ENCODE results near the gene OVOL1.

The OVOL1 gene

DNA sequence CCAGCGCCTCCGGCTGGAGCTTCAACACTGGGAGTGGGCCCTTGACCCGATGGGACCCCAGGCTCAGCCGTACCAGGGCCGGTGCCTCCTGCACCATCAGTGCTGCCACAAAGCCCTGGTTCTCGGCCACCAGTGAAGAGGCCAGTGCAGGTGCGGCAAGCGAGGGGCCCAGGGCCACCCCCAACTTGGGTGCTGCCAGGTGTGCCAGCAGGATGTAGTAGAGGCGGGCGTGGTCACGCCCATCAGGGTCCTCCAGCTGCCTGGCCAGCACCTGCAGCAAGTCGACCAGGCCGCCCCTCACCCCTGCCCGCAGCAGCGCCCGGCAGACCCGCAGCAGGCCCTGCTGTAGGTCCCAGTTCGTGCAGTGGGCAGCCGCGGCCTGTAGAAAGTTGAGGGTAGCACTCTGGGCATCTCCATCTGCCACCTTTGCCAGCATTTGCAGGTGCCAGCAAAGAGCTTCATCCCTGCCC is 8.4 kb upstream of the OVOL1 start:
- FAIRE-seq: no peak

DNA sequence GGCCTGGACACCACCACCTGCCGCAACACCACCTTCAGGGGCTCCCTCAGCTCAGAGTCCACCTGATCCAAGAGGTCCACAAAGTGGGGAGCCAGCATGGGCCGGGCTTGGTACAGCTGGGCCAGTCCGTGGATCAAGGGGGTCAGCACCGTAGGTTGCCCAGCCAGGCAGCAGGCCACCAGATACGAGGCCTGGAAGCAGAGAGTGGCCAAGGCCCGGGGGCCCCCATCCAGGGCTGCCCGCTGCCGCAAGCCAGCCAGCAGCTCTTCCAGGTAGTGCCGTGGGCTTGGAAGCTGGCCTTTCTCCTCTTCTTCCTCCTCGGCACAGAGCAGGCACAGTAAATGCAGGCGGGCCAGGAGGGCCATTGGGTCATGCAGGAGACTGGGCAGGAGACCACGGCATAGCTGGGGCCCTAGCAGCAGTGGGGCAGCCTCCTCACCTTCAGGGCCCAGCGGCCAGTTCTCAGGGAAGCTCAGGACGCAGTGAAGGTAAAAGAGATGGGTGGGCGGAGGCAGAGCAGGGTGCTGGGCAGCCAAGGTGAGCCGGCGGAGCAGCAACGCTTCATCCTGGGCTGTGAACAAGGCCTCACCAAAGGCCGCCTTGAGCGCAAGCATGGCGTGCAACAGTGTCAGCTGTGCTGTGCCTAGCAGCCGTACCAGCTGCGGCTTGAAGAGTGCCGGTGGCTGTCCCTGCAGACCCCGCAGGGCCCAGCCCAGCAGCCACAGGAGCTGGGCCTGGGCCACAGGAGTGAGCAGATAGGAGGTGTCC is 7.8 kb upstream of the OVOL1 start:
- FAIRE-seq: no peak

DNA sequence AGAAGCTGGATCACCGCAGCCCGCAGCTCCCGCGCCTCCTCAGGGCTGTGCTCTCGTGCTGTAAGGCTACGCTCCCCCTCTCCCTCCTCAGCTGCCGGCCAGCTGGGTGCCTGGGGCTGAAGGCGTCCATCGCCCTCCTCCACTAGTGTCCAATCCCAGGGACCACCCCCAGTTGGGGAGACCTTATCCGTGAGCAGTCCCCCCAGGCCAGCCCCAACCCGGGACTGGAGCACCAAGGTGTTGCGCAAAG is 7.3 kb upstream of the OVOL1 start:
- no peak for FAIRE-seq

DNA sequence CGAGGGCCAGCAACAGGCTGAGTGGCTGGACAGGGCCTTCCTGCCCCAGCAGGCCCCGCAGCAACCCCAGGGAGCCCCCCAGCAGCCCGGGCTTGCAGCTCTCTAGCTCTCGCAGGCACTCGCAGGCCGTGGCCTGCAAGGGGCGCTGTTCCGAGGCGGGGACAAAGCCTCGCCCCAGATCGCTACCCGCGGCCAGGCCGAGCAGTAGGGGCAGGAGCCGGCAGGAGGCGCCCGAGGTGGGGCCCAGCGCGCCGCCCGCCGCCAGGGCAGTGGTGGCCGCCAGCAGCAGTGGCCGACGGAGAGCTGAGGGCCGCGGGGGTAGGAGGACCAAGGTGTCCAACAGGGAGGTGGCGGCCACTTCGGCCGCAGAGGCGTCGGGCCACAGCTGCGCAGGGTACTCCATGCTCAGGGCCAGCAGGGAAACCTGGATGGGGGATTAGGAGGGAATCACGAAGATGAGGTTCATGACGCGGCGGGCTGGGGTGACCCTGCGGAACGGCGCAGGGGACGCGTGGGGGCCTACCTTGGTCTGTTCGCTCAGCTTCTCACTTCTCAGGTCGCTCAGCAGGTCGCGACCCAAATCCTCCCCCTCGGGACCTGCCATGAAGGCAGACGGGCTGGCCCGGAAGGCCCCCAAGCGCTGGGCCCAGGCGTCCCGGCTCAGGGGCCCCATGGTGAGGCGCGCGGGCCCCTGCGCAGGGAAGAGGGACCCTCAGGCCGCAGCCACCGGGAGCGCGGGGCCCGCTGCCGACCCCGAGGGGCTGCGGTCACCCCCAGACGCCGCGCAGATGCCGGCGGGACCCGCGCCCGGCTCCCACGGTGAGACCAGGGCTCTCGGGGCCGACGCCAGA is 6.7 kb upstream of the OVOL1 start:
- no peak for FAIRE-seq

DNA sequence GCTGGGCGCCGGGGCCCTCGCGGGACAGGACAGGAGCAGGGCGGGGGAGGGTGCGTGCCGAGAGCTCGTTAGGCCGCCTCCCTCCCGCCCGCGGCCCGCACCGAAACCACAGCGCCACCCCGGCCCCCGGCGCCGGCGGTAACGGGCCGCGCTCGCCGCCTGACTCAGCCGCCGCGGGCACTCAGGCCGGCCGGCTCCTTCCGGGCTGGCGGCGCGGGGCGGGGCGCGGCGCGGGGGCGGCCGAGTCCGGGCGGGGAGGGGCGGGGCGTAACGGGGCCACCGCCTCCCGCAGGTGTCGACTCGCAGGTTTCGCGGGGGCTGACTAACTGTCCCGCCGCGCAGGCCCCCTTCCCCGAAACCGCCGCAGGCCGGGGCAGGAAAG is 6.1 kb upstream of the OVOL1 start, which contains the start of gene AP5B1:
Gene AP5B1 (minus strand): TSS at position 207 of the 382 bp plus-strand sequence. CDS start 385 bp downstream, outside the sequence.
- FAIRE-seq: no peak

DNA sequence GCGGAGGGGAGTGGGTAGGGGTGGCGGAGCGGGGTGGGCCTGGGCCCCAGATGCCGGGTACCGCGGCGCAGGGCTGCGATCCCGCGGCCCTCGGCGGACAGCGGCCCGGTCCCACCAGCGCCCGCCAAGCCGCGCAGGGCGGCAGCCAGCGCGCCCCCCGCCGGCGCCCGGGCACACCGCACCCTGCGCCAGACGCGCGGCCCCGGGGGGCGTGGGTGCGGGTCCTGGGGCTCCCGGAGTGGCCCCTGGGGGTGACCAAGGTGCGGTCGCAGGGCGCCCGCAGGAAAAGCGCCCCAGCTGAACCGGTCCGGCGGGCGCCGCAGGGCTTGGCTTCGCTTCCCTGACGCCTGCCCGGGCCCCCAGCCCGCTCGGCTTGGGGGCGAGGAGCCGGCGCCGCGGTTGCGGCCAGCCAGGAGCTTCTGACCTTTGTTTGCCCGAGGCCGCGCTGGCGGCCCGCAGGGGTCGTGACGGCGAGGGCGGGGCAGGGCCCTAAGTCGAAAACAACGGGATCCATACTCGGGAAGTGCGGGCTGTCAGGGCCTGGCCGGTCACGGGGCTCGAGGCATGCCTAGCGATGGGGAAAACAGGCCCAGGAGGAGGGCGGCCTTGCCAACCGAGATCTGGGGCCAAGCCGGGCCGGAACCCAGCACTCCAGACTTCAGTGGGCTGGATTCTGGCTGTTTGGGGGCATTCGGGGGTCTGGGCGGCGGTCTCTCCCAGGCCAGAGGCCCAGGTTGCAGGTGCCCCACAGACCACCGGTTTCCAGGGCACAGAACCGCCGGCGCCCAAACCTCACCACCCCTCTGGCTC is 5.5 kb upstream of the OVOL1 start:
- no peak for FAIRE-seq

DNA sequence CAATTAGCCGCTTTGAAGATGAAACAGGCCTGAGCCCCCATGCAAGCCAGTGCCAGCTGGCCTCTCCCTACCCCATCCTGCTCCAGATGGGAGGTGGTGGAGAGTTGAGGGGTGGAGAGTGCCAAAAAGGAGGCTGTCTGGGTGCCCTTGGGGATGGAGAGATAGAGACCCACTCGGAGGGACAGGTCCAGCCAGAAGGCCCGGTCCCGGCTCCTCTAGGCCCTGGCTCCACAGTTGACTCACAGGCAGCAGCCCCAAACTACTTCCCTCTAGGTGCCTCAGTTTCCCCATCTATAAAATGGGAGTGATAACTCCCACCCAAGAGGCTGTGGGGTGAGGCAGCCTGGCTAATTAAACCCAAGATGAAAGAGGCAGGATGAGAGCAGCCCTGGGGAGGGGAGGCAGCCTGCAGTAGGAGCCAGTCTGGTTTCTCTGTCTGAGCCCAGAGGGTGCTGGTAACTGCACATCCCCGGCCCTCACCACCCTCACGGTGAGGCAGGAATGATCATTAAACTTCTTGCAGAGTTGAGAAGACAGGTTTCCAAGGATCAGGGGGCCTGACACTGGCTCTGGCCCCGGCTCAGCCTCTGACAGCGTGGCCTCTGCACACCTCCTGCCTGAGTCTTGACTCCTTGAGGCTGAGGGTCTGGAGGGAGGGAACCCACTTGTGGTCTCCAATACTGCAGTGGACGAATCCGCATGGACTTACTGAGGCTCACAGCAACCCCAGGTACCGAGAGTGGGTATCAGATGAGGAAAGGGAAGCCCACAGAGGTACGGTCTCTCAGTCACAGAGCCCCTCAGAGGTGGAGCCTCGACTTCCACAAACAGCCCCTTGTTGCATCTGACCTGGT is 4.7 kb upstream of the OVOL1 start:
- FAIRE-seq: no peak

DNA sequence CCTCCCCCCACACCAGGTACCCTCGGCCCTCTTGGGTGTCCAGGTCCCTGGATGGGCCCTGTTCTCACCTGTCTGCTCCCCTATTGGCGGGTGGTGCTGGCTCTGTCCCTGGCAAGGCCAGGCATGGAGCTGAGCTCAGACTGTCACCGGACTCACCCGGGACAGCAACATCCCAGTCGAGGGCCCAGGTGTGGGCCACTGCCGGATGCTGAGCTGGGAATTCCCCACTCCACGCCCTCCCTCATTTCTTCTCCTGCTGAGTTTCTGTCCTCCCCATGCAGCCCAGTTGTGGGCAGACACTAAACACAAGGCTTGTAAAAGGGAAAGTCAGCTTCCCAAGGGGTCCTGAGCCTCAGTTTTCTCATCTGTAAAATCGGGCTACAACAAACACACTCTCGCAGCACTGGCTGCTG is 4.0 kb upstream of the OVOL1 start:
- no peak for FAIRE-seq

DNA sequence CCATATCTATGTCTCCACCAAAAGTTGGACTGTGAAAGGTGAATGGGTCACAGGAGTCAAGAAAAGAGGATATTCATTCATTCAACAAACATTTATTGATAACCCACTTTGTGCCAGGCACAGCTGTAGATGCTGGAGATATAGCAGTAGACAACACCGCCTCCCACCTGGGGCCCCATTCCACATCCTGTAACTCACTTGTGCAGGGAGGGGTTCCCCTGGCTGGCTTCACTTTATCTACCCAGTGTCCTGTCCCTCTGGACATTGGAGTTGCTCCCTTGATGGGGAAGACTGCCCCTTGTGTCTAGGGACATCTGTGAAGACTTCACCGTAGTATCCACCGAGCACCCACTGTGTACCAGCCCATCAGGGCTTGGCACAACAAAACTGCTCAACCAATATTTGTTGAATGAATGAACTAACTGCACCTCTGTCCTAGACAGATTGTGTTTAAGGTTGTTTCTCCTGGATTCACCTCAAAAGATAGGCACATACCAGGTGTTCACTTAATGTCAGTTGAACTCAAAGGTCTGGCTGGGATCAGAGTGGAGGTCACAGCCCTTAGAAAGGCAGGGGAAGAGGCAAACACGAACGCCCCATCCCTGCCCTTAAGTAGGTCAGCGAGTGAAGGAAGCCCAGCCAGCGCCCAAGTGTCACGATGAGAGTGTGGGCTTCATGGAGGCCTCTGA is 1.4 kb upstream of the OVOL1 start:
- no peak for FAIRE-seq

DNA sequence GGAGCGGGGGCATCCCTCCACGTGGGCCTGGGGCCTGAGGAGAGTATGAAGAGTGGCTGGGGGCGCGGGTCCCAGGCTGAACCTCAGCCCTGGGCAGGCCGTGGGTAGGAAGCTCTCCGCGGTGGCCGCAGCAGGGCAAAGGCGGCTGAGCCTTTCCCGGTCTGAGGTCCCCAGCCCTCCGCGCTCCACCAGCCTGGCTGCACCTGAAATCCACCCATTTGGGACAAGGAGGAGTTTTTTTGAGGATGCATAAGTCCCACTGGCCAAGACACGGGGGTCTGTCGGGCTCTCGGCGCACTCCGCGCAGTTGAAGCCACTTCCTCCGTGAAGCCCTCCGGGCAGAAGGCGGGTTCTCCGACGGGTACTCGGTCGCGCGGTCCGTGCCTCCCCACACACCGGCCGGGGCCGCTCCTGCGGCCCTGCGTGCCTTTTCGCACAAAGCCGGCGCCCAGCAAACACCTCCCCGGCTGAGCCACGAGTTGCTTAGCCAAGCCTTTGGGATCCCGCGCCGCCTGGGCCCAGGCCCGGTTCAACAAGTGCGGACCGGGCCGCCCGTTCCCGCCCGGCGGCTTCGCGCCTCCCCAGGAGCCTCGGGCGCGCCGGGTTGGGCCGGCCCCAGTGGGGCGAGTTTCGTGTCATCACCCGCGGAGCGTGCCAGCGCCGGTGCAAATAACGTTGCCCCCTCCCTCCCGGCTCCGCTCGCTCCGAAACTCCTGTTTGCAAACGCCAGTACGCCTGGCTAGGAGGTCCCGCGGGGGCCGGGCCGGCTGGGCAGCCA is 666 bp upstream of the OVOL1 start:
- FAIRE-seq: no peak

DNA sequence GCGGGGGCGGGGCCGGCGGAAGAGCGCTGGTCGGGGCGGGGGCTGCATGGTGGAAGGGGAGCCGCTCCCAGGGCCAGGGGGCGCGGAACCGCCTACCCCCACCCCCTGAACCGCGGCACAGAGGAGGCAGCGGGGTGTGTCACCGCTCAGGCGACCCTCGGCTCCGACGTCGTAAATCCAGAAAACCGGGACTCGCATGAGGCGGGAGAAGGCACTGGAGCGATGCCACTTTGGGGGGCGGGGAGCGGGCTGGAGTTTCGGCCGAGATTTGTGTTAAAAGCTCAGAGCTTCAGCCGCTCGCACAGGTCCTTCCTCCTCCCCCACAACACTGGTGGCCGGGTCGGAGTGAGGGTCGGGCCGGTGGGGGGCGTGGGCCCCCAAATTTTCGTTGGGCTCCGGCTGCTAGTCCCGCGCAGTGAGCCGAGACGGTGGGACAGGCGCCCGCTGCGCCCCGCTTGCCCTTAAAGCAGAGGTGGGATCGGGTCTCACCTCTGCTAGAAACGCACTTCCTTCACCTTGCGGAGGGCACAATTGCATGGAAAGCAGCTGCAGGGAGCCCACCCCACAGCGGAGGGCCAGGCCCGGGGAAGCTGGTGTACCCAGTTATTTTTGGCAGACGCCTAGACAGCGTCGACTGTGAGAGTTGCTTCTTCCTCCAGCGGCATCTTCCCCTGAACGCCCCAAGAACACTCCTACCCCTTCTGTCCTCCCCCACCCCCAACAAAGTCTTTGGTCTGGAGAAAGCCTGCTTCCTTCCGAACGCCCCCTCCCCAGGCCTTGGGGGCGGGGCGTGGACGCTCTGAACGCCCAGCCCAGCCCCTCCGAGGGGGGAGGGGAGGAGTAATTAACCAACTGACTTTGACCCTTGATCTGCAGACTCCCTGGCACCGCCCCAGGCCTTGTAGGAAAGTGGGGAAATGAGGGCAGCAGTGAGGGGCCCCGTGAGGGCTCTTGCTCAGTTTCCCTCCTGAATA is 1.1 kb downstream of the OVOL1 start:
- FAIRE-seq: no peak

DNA sequence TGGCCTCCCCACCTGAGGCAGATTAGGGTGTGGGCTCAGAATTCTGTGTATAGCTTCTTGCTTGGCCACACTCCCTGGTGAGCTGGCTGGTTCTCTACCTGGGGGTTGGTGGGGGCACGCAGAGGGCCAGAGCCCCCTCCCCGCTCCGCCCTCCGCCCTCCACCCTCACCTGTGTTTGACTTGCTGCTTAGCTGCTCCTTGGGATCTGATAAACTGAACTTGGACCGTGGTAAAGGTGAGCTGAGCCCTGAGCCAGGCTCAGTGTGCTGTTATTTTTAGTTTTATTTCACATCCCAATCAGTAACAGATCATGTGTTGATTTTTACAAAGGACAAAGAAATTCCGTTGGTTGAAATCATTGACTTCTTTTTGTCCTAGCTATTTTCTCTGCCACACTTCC is 2.0 kb downstream of the OVOL1 start:
- no peak for FAIRE-seq

DNA sequence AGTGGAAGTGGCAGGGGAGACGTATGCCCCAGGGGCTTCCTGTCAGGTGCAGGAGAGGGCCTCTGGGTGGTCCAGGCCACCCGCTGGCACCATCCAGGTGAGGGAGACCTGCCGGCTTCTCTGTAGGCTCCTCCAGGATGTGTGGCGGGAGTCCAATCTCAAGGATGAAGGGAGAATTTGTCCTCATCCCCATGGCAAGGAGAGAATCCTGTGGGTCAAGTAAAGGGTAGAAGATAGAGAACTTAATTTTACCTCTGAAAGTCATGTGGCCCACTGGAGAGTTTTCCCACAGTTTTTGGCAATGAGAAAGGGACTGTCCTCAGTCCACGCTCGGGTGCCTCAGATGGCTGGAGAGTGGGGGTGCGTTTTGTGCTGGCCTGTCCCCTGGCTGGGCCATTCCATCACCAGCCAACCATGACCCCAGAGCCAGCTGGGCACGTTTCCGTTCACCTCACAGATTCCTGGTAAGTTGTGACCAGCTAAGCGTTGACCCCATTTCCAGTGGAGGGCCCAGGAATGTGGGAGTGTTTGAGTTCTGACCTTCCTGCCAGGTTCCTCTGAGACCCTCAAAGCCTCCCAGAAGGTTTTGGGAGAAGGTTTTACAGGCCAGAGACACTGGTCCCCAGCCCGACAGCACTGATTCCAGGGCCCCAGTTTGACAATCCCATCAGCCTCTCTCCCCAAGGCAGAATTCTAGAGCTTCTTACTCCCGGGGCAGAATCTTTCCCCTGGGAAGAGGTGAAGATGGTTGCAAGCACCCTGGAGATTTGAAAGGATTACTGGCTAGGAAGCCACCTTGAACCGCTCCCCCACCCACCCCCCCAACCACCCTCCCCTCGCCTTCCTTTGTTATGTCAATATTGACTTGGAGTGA is 2.6 kb downstream of the OVOL1 start:
- FAIRE-seq: no peak

DNA sequence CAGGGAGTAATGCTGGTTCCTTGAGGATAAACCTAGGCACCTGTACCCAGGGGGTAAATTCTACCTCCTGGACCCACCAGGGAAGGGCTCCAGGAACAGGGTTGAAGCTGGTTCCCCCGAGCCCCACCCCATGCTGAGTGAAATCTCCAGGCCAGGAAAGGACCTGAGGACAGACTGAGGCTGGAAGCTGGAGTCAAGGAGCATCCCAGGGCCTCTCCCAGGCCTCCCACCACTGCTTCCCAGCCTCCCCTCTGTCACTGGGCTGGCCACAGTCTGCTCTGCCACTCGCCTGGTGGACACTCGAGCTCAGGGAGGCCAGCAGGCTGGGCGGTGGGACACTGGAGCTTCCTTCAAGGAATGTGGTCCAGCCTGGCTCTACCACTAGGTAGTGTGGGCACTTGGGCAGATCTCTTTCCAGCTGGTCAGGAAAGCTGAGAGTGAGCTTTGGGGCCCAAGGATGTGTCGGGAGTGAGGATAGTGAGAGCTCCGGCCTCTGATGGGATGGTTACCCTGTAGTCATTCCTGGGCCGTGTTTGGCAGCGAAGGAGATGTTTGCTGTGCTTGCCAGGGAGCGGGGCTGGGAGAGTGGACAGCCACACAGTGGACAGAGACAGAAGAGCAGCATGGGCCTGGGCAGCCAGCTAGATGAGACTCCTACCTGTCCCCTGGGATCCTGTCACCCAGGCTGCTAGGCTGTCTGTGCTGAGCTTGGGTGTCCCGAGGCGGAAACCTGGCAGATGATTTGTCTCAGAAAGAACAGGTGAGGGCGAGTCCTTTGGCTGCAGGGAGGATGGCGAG is 3.4 kb downstream of the OVOL1 start:
- no peak for FAIRE-seq

DNA sequence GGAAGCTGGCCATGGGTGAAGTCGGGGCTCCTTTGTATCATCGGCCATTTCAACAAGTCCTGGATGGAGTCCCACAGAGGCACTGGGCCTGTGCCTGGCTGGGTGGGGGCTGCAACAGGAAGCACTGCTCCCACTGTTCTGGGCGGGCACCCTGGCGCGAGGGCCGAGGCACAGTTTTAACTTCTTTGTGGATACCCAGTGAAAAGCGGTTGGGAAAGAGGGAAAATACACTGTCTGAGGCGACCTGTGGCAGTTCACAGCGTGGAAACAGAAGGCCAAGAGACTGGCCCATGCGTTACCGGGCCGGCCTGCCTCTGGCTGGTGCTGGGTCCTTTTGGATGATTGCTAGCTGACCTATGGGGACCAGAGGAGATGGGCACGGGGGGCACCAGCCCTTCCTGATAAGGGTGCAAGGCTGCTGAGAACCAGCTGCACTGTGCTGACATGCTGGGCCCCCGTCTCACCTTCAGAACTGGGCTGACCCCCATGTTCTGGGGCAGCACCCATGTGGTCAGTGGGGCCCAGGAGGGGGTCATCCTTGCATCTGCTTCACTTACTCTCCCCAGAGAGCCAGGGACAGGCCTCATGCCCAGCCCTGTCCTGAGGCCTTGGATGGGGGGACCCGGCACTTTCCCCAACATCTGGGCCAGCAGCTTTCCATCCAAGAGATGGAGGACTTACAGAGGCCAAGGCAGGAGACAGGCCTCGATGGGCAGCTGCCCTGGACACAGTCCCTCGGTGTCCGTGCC is 4.2 kb downstream of the OVOL1 start:
- no peak for FAIRE-seq

DNA sequence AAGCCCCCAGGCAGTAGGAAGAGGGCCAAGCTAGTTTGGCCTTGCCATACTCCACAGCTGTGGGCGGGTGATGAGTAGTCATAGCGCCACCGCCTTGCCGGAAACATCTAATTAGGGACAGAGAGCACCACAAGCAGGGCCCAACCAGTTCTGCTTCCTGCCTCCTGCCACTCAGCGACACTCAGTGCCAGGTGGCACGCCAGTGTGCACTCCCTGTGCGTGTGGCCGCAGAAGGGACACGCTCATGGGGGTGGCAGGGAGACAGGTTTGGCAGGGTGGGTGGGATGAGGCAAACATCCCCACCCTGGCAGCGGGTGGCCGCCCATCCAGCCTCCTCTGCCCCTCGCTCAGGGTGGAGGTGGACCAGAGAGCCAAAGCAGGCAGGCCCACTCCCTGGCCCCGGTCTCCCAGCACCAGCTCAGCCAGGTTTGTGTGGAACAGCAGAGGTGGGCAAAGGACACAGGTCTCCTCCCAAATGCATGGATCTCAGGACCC is 4.9 kb downstream of the OVOL1 start:
- FAIRE-seq: no peak

DNA sequence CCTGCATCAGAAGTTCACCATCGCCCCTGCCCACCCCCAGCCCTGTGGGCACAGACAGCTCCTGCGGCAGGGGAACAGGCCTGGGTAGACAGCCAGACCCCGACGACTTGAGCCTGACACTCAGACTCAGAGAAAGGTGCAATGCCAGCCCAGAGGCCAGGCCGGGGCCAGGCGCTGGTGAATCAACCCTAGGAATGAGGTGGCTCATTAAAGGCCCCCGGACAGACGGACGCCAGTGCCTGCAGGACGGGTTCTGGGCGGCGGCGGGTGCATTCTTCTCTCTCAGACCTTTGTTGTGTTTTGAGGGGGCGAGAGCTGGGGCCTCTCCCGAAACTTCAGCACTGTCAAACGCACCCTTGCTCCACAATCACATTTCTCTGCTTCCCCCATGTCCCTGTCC is 5.6 kb downstream of the OVOL1 start:
- no peak for FAIRE-seq
